ENCODE measurements around the gene USP40.

USP40 gene

GRCh38 chr2:233450864-233451575 lies 115.6 kb downstream of the USP40 start:
- no peak for TF ChIP-seq CTCF (IDR thresholded peaks at IDR 0.05)
- no peaks in the 10 kb centered on the region for H3K27me3 ChIP-seq
- H3K27ac ChIP-seq, result no peak overlapping the region
- H3K9me3 ChIP-seq, result no peaks in the 10 kb centered on the region
- H3K36me3 ChIP-seq, result peaks cover 100% of the 10 kb centered on the region
- no peaks in the 10 kb centered on the region for H3K4me1 ChIP-seq (ENCODE audit: control insufficient read depth in 1 of 2, insufficient read depth in 1 of 2, low read depth in 1 of 2, low read length in 1 of 2)
- no peak overlapping the region for H3K4me3 ChIP-seq (ENCODE audit: low read depth in 1 of 2, low read length in 1 of 2)

- Histone ChIP-seq H3K4me3 (ENCODE audit: low read depth in 1 of 2, low read length in 1 of 2) (no peak overlapping the region), H3K27ac (no peak overlapping the region), H3K36me3 (peaks cover 100% of the 10 kb centered on the region), H3K27me3 (no peaks in the 10 kb centered on the region), H3K4me1 (ENCODE audit: control insufficient read depth in 1 of 2, insufficient read depth in 1 of 2, low read depth in 1 of 2, low read length in 1 of 2) (no peaks in the 10 kb centered on the region), H3K9me3 (no peaks in the 10 kb centered on the region)
- no peak for TF ChIP-seq CTCF (IDR thresholded peaks at IDR 0.05)
These were observed 116.4 kb downstream of the USP40 start for GRCh38 chr2:233449921-233450863.

GRCh38 chr2:233449081-233449901 lies 117.3 kb downstream of the USP40 start:
- H3K27ac ChIP-seq, result no peak overlapping the region
- peaks cover 100% of the 10 kb centered on the region for H3K36me3 ChIP-seq
- no peaks in the 10 kb centered on the region for H3K4me1 ChIP-seq (ENCODE audit: control insufficient read depth in 1 of 2, insufficient read depth in 1 of 2, low read depth in 1 of 2, low read length in 1 of 2)
- no peak for TF ChIP-seq CTCF (IDR thresholded peaks at IDR 0.05)
- H3K9me3 ChIP-seq, result no peaks in the 10 kb centered on the region
- H3K27me3 ChIP-seq, result no peaks in the 10 kb centered on the region
- H3K4me3 ChIP-seq (ENCODE audit: low read depth in 1 of 2, low read length in 1 of 2), result no peak overlapping the region

- Histone ChIP-seq H3K9me3 (no peaks in the 10 kb centered on the region), H3K4me1 (ENCODE audit: control insufficient read depth in 1 of 2, insufficient read depth in 1 of 2, low read depth in 1 of 2, low read length in 1 of 2) (no peaks in the 10 kb centered on the region), H3K36me3 (peaks cover 100% of the 10 kb centered on the region), H3K27me3 (no peaks in the 10 kb centered on the region), H3K4me3 (ENCODE audit: low read depth in 1 of 2, low read length in 1 of 2) (no peak overlapping the region), H3K27ac (no peak overlapping the region)
- no peak for TF ChIP-seq CTCF (IDR thresholded peaks at IDR 0.05)
These were observed 118.0 kb downstream of the USP40 start for GRCh38 chr2:233448575-233448974.

GRCh38 chr2:233448220-233448559 lies 118.4 kb downstream of the USP40 start:
- Histone ChIP-seq H3K4me1 (ENCODE audit: control insufficient read depth in 1 of 2, insufficient read depth in 1 of 2, low read depth in 1 of 2, low read length in 1 of 2) (no peaks in the 10 kb centered on the region), H3K9me3 (no peaks in the 10 kb centered on the region), H3K27ac (no peak overlapping the region), H3K27me3 (no peaks in the 10 kb centered on the region), H3K4me3 (ENCODE audit: low read depth in 1 of 2, low read length in 1 of 2) (no peak overlapping the region), H3K36me3 (peaks cover 99% of the 10 kb centered on the region)
- TF ChIP-seq CTCF (IDR thresholded peaks at IDR 0.05), result no peak

Data from neutrophil (primary cell).